GM18498 (cell line): ENCODE measurements around the gene CFAP20.
A peak's percentile ranks its signal among the peaks of the same experiment; 100 is the strongest.

ENCODE experiments used
- ATAC-seq: cut with Tn5 transposase; IDR thresholded peaks from one replicate; pipeline ENCODE4 v1.9.1; 2021; ENCODE audit warnings: mild to moderate bottlenecking, moderate library complexity; ENCODE audit not compliant: unreplicated experiment

CFAP20 gene

GRCh38 chr16:58129097-58129936, at the start of gene CFAP20:
Gene CFAP20, minus strand, starts transcription at chr16:58129381. Its CDS starts 266 bp downstream, at chr16:58129115.
- ATAC-seq, result peak; percentile 92

- no peak for ATAC-seq
Observed at GRCh38 chr16:58177353-58177710, 48.2 kb upstream of the CFAP20 start.

DNA sequence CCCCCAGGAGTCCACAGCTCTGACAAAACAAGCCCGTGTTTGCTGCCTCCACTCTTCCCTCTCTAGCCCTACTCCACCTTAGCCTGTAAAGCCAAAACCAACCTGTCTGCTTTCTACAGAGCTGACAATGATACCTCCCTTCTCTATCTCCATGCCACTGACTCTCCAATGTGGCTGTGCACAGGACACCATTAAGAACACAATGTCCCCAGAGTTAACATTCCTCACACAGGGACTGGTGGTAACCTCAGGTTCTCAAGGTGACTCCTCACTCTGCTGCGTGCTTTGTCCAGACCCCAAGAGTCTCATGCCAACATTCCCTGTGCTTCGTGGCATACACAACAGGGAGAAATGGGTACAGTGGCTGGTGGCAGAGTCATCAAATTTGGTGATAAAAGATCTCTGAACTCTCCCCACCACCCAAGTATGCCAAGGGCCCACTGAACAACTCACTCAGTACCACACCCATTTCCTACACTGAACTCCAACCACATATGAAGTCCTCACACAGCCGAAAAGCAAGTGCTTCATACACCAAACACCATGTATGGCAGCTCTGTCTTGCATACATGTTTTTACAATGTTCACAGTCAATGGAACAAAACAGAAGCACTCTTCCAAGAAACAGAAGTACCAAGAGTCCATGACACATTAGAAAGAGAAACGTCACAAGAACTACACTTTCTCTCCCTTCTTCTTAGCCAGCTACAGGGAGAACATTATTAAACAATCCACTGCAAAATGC, 47.6 kb upstream of the CFAP20 start:
- ATAC-seq, result no peak

- ATAC-seq, result no peak
Observed at GRCh38 chr16:58170223-58170622, 41.0 kb upstream of the CFAP20 start.

GRCh38 chr16:58160855-58161254, 31.7 kb upstream of the CFAP20 start:
- no peak for ATAC-seq

- ATAC-seq, result no peak
Observed at GRCh38 chr16:58158725-58159124, 29.5 kb upstream of the CFAP20 start.

- ATAC-seq, result no peak
Observed at GRCh38 chr16:58157951-58158540, 28.9 kb upstream of the CFAP20 start.

GRCh38 chr16:58157239-58157638, 28.1 kb upstream of the CFAP20 start:
- no peak for ATAC-seq

GRCh38 chr16:58155839-58156238, 26.7 kb upstream of the CFAP20 start:
- no peak for ATAC-seq

DNA sequence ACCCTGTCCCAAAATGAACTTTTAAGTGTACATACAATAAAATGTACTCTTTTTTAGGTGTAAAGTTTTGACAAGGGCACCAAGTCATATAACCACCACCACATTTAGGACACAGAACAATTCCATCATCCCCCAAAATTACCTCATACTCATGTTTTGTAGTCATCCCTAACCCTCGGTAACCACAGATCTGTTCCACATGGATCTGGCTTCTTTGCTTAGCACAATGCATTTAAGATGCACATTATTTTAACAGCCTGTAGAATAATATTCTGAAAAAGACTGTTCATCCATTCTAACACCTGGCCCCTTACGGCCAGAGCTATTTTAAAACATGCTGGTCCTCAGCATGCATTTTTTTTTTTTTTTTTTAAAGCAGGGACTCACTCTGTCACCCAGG, 25.2 kb upstream of the CFAP20 start:
- no peak for ATAC-seq

GRCh38 chr16:58152246-58152868, 23.2 kb upstream of the CFAP20 start:
- no peak for ATAC-seq

DNA sequence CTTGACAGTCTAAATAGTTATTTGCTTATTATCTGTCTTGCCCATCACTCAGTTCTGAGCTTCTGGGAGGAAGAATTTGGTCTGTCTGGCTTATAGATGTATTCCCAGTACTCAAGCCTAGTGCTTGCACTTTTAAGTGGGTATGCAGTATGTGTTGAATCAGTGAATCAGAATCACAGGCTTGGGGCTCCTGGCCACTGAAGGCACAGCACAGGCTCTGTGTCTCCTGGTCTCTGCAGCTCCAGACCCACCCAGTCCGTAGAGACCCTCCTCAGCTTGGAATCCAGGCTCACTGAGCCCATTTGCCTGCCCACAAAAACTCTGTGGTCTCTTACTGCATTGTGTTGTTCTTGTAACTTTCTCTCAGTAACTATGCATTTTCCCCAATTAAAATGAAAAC, 19.3 kb upstream of the CFAP20 start:
- no peak for ATAC-seq

DNA sequence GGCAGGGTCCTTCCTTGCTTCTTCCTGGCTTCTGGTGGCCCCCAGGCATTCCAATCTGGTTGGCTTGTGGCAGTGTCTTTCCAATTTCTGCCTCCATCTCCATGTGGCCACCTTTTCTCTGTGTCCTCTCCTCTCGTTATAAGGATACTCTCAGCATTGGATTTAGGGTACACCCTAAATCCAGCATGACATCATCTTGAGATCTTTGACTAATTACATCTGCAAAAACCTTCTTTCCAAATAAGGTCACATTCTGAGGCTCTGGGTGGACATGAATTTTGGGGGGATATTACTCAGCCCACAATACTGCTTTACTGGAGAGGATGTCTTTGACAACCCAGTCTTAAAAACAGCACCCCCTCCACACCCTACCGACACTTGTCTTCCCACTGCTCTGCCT, 18.9 kb upstream of the CFAP20 start:
- no peak for ATAC-seq

DNA sequence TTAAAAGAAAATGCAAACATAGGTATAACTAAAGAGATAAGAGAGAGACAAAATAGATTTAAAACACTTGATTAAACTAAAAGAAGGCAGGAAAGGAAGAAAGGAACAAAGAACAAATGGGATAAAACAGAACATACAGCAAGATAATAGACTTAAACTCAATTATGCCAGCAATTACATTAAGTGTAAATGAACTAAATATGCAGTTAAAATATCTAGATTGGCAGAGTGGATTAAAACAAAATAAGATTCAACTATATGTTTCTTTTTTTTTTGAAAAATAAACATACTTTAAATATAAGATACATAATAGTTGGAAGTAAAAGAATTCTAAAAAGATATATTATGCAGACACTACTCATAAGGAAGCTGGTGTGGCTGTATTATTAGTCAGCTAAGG, 9.7 kb upstream of the CFAP20 start:
- ATAC-seq, result no peak

DNA sequence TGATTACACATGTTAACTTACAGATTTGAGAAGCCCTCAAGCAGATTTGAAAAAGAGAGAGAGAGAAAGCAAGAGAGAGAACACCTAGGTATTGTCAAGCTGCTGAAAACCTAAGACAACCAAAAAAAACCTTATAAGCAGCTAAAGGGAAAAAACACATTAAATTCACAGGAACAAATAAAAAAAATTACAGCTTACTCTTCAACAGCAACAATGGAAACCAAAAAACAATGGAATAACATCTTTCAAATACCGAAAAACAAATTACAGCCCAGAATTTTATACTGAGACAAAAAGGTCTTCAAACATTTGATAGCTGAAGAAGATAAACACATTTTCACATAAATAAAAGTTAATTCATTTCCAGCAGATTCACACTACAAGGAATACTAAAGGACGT, 8.4 kb upstream of the CFAP20 start:
- no peak for ATAC-seq

- ATAC-seq, result peak; percentile 15
Observed at GRCh38 chr16:58128711-58129096, 477 bp downstream of the CFAP20 start.

GRCh38 chr16:58128181-58128631, 975 bp downstream of the CFAP20 start:
- ATAC-seq, result no peak

- ATAC-seq, result no peak
Observed at GRCh38 chr16:58127634-58128033, 1.5 kb downstream of the CFAP20 start.

DNA sequence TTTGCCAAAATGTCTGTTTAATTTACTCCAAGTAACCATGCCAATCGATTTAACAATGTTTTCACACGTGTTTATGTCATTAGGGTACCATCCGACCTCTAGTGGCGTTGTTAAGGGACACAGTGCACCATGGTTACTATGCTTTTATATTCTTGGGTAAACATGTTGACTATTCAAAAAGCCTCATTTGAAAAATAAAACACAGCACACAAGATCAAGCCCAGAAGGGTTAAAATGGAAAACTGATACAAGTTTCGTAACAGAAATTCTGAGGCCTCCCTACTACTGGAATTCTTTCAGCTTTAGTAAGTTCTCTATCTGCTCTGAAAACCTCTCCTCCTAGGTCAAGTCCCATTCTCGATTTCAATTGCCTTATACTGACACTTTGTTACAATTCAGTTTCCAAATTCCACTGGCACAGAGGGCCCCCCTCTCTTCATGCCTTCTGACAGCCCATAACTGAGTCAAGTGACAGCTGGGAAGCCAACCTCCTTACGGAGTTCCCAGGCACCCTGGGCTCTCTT, 2.1 kb downstream of the CFAP20 start:
- ATAC-seq, result no peak

DNA sequence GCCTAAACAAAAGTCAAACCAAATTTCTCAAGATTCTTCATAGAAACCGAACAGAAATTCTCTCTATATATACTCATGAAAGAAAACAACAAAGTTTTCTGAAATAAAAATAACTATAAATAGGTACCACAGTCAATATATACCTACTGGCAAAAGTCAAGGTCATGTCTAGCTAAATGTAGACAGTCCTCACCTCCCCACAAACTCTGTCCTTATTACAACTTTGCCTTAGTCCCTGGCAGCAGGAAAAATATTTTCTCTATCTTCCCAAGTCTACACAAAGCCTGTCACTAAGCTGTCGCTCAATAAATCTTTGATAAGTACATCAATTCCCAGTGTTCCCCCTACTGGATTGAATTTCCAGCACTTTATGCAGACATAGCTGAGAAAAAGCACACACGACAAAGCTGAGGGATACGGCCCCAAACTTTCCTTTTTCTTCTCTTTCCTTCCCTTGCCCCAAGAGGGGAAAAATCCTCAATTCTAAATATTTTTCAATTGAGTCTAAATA, 2.7 kb downstream of the CFAP20 start:
- no peak for ATAC-seq

DNA sequence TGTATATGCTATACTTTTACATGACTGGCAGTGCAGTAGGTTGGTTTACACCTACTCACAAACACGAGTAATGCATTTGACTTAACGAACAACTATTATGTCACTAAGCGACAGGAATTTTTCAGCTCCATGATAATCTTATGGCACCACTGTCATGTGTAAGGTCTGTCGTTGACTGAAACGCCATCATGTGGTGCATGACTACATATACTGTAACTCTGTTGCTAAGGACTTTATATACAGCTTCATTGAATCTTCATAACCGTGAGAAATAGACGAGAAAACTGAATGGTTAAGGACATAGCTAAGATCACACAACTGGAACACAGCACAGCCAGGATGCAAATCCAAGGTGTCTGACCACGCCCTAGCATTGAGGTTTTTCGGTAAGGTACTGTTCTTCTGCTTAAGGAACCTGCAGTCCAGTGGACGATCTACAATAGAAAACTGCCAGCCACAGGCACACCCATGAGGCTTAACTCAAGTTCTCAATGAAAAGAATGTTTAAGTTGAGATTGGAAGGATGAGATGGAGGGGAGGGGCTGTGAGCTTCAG, 3.3 kb downstream of the CFAP20 start:
- no peak for ATAC-seq
